ENCODE data around the gene AK5.
A peak's percentile ranks its signal among the peaks of the same experiment; 100 is the strongest.

Gene AK5

GRCh38 chr1:77548285-77548684 lies 266.5 kb downstream of the AK5 start:
- DNase-seq, result no peak

GRCh38 chr1:77550135-77550534 lies 268.3 kb downstream of the AK5 start:
- DNase-seq, result no peak

- DNase-seq, result no peak
Measured at GRCh38 chr1:77552626-77553025, 270.8 kb downstream of the AK5 start.

- peak; percentile 49 for DNase-seq
Measured at GRCh38 chr1:77553568-77554291, 271.9 kb downstream of the AK5 start.

- DNase-seq, result no peak
Measured at GRCh38 chr1:77556045-77556444, 274.2 kb downstream of the AK5 start.

GRCh38 chr1:77557053-77557452 lies 275.2 kb downstream of the AK5 start:
- DNase-seq, result no peak

GRCh38 chr1:77558591-77559164 lies 276.9 kb downstream of the AK5 start:
- DNase-seq, result no peak

- no peak for DNase-seq
Measured at GRCh38 chr1:77560741-77561140, 278.9 kb downstream of the AK5 start.

- no peak for DNase-seq
Measured at GRCh38 chr1:77562596-77563150, 280.9 kb downstream of the AK5 start.

- DNase-seq, result no peak
Measured at GRCh38 chr1:77565321-77565720, 283.5 kb downstream of the AK5 start.

- DNase-seq, result no peak
Measured at GRCh38 chr1:77571642-77572041, 289.8 kb downstream of the AK5 start.

- no peak for DNase-seq
Measured at GRCh38 chr1:77579547-77579946, 297.7 kb downstream of the AK5 start.

- no peak for DNase-seq
Measured at GRCh38 chr1:77582905-77583304, 301.1 kb downstream of the AK5 start.

- no peak for DNase-seq
Measured at GRCh38 chr1:77583483-77583882, 301.7 kb downstream of the AK5 start.

GRCh38 chr1:77584884-77585283 lies 303.1 kb downstream of the AK5 start:
- DNase-seq, result no peak

GRCh38 chr1:77585610-77586314 lies 303.9 kb downstream of the AK5 start:
- no peak for DNase-seq

GRCh38 chr1:77589231-77589630 lies 307.4 kb downstream of the AK5 start:
- no peak for DNase-seq

- no peak for DNase-seq
Measured at GRCh38 chr1:77590651-77591050, 308.8 kb downstream of the AK5 start.

- DNase-seq, result no peak
Measured at GRCh38 chr1:77592906-77593305, 311.1 kb downstream of the AK5 start.

GRCh38 chr1:77594366-77595112 lies 312.7 kb downstream of the AK5 start:
- peak; percentile 29 for DNase-seq

- no peak for DNase-seq
Measured at GRCh38 chr1:77597310-77597709, 315.5 kb downstream of the AK5 start.

GRCh38 chr1:77605246-77606026 lies 323.6 kb downstream of the AK5 start:
- peak; percentile 27 for DNase-seq

Measured in NCI-H510A treated with DMSO at 0.1 percent for 48 hours (cell line).